GM21786 (cell line): ENCODE measurements around the gene GOLM1.

Experiments used
- ATAC-seq: cut with Tn5 transposase; IDR thresholded peaks from one replicate; pipeline ENCODE4 v1.9.1; 2021; ENCODE audit not compliant: unreplicated experiment

The GOLM1 gene

GRCh38 chr9:86046930-86047341, 52.4 kb downstream of the GOLM1 start:
- ATAC-seq, result no peak

GRCh38 chr9:86046071-86046636, 53.2 kb downstream of the GOLM1 start:
- no peak for ATAC-seq

- ATAC-seq, result no peak
Measured at GRCh38 chr9:86045654-86046053, 53.7 kb downstream of the GOLM1 start.

GRCh38 chr9:86043999-86044398, 55.4 kb downstream of the GOLM1 start:
- no peak for ATAC-seq

GRCh38 chr9:86043586-86043985, 55.8 kb downstream of the GOLM1 start:
- no peak for ATAC-seq

GRCh38 chr9:86042199-86042978, 57.0 kb downstream of the GOLM1 start:
- no peak for ATAC-seq

GRCh38 chr9:86041311-86041741, 58.0 kb downstream of the GOLM1 start:
- no peak for ATAC-seq

GRCh38 chr9:86040861-86041155, 58.5 kb downstream of the GOLM1 start:
- no peak for ATAC-seq

GRCh38 chr9:86039991-86040860, 59.1 kb downstream of the GOLM1 start:
- no peak for ATAC-seq

GRCh38 chr9:86036555-86036954, 62.8 kb downstream of the GOLM1 start:
- no peak for ATAC-seq

GRCh38 chr9:86035827-86036440, 63.4 kb downstream of the GOLM1 start:
- no peak for ATAC-seq

- ATAC-seq, result no peak
Measured at GRCh38 chr9:86034863-86035734, 64.3 kb downstream of the GOLM1 start.

GRCh38 chr9:86027767-86028166, 71.6 kb downstream of the GOLM1 start:
- no peak for ATAC-seq

- no peak for ATAC-seq
Measured at GRCh38 chr9:86022687-86023266, 76.6 kb downstream of the GOLM1 start.

GRCh38 chr9:86021166-86021565, 78.2 kb downstream of the GOLM1 start:
- no peak for ATAC-seq

- no peak for ATAC-seq
Measured at GRCh38 chr9:86020731-86021130, 78.6 kb downstream of the GOLM1 start.

GRCh38 chr9:86009133-86009532, 90.2 kb downstream of the GOLM1 start:
- no peak for ATAC-seq

GRCh38 chr9:86005253-86005775, 94.0 kb downstream of the GOLM1 start:
- ATAC-seq, result no peak

GRCh38 chr9:85995599-85995998, 103.8 kb downstream of the GOLM1 start:
- no peak for ATAC-seq

GRCh38 chr9:85995097-85995496, 104.3 kb downstream of the GOLM1 start:
- ATAC-seq, result no peak
